NCI-H345 treated with DMSO at 0.1 percent for 48 hours (cell line): Measurements from ENCODE around the gene MMP26.
"Not testable (repeated sequence)": the region's sequence is repeated elsewhere in the genome, so short reads cannot be mapped to it uniquely, and the experiment has no call there.

ENCODE experiments used
- DNase-seq: peaks from one replicate; lab custom pipeline; 2025; ENCODE audit not compliant: unreplicated experiment; lab: John Stamatoyannopoulos, UW

The MMP26 gene

GRCh38 chr11:4722616-4723534 lies 18.3 kb downstream of the MMP26 start:
- not testable (repeated sequence) for DNase-seq

GRCh38 chr11:4727171-4727570 lies 22.6 kb downstream of the MMP26 start:
- DNase-seq, result no peak

GRCh38 chr11:4740735-4741134 lies 36.2 kb downstream of the MMP26 start:
- no peak for DNase-seq

GRCh38 chr11:4748438-4748837 lies 43.9 kb downstream of the MMP26 start:
- no peak for DNase-seq

DNA sequence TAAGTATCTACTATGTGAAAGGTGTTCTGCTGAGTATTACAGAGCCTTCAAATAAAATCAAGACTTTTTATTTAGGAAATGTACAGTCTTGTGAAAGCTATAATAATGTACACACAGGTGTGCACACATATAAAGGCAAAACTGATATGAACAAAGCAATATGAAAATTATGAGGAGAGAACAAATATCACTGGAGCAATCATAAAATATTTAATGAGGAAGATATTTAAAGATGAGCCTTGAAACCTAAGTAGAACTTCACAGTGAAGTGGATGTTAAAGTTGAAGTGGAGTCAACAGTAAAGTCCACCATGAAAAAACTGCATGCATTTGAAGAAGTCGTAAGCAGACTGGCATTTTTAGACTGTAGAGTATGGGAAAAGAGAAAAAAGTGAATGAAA lies 46.6 kb downstream of the MMP26 start:
- DNase-seq, result no peak
